Stimulated activated naive CD8-positive, alpha-beta T cell treated with anti-CD3 and anti-CD28 coated beads, Interleukin-15, Interleukin-2, amounts not matched to agents 100 ng/mL and 50 ng/mL, for 24 hours (primary cell): ENCODE data around the gene HS3ST5.

Experiments
- H3K27ac Mint-ChIP-seq: one replicate; pipeline ENCODE4 v1.8.0; 2021; ENCODE audit warnings: mild to moderate bottlenecking, mixed read lengths
- H3K27me3 Mint-ChIP-seq: one replicate; pipeline ENCODE4 v1.8.0; 2021; ENCODE audit warnings: mixed read lengths
- H3K36me3 Mint-ChIP-seq: one replicate; pipeline ENCODE4 v1.8.0; 2021; ENCODE audit warnings: low read depth, mixed read lengths
- H3K4me1 Mint-ChIP-seq: one replicate; pipeline ENCODE4 v1.8.0; 2021; ENCODE audit warnings: low read depth, mixed read lengths
- H3K4me3 Mint-ChIP-seq: one replicate; pipeline ENCODE4 v1.8.0; 2021; ENCODE audit warnings: mild to moderate bottlenecking, mixed read lengths
- H3K9me3 Mint-ChIP-seq: one replicate; pipeline ENCODE4 v1.8.0; 2021; ENCODE audit warnings: mixed read lengths

Gene HS3ST5, protein sequence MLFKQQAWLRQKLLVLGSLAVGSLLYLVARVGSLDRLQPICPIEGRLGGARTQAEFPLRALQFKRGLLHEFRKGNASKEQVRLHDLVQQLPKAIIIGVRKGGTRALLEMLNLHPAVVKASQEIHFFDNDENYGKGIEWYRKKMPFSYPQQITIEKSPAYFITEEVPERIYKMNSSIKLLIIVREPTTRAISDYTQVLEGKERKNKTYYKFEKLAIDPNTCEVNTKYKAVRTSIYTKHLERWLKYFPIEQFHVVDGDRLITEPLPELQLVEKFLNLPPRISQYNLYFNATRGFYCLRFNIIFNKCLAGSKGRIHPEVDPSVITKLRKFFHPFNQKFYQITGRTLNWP

DNA sequence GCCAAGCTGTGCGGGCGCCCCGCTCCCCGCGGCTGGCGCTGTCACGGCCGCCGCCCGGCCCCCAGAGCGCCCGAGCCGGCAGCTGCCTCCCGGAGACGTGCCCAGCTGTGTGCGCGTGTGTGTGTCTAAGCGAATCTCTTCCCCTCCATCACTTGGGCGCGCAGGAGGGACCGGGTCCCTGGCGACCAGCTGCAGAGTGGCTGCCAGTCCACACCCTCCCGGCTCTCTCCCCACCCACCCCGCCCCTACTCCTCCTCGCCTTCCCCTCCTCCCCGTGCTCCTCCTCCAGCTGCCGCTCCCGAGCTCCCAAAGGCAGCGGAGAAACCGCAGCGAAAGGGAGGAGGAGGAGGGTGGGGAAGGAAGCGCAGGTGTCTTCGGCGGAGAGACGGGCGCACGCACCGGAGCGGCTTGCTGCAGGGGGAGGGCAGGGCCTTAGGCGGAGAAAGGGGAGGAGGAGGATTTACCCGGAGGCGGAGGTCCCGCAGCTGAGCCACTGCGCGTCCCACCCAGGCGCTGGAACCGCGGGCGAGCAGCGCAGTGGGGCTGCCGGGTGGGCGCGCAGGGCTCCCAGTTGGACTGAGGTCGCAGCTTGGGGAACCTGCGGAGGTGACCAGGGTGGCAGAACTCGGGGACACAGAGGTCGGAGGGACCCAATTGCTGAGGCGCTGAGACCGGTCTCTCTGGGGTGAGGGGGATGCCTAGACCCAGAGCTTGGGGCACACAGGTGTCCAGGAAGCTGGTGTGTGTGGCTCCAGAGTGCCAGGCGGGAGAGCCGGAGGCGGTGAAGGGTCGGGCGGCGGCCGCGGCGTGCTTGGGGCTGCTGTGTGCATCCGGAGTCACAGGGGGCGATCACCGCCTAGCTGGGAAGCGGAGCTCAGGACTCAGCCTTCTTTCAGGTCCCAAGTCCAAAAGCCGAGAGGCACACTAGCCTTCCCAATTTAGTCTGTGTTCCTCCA, at the start of gene HS3ST5:
HS3ST5 (minus strand) TSS at position 198 of the 956 bp plus-strand sequence. CDS start 280,178 bp downstream, outside the sequence.
- H3K9me3 Mint-ChIP-seq, result no peaks in the 10 kb centered on the region
- H3K36me3 Mint-ChIP-seq, result no peaks in the 10 kb centered on the region
- H3K27ac Mint-ChIP-seq, result no peak within 1 kb of the TSS
- no peak within 1 kb of the TSS for H3K4me3 Mint-ChIP-seq
- H3K27me3 Mint-ChIP-seq, result peaks cover 46% of the 10 kb centered on the region
- peaks cover 4% of the 10 kb centered on the region for H3K4me1 Mint-ChIP-seq

DNA sequence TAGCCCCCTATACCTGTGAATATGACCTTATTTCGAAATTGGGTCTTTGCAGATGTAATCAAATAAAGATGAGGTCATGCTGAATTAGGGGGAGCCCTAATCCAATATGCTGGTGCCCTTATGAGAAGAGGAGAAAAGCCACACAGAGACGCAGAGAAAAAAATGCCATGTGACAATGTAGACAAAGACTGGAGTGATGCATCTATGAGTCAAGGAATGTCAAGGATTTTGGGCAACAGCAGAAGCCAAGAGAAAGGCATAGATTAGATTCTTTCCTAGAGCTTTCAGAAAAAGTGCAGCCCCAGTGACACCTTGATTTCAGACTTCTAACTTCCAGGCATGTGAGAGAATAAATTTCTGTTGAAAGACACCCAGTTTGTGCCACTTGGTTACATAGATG, 47.4 kb upstream of the HS3ST5 start:
- Mint-ChIP-seq H3K9me3 (no peaks in the 10 kb centered on the region), H3K36me3 (no peaks in the 10 kb centered on the region)

DNA sequence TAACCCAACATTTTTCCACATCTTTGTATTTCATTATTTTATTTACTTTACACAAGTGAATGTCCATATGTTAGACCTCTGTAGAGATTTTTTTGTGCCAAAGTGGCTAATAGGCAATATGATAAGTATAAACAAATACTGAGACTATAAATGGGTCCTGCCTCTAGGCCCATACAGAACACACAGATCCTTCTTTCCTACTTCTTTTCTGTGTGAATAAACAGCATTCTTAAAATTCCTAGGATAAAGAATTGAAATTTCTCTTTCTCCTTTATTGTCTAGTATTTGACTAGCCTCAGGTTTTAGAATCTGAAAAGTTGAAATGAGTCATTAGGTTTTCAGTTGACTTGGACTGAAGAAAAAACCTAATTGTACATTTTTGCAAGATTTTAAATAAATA, 46.3 kb upstream of the HS3ST5 start:
- Mint-ChIP-seq H3K27me3 (no peaks in the 10 kb centered on the region), H3K4me3 (no peak overlapping the region), H3K36me3 (no peaks in the 10 kb centered on the region), H3K27ac (no peak overlapping the region), H3K9me3 (no peaks in the 10 kb centered on the region), H3K4me1 (no peaks in the 10 kb centered on the region)

More for the DNA sequence above, 47.4 kb upstream of the HS3ST5 start:
- H3K27me3 Mint-ChIP-seq, result no peaks in the 10 kb centered on the region
- H3K4me1 Mint-ChIP-seq, result no peaks in the 10 kb centered on the region
- no peak overlapping the region for H3K27ac Mint-ChIP-seq
- H3K4me3 Mint-ChIP-seq, result no peak overlapping the region

DNA sequence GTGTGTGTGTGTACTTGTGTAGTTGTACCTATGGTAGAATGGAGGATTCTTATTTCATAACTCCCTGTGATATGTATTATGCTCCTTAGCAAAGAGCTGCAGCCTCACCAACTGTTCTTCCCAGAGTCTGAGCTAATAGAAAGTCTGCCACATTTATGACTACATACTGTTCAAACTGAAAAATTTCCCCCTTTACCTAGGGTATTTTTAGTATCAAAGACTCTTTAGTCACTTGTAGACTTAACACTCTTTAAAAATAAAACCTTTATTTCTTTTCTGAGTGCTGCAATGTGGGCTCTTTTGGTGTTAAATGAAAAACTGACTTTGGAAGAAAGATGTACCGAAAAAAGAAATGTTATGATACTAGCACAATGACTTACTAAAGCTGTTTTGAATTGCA, 39.6 kb upstream of the HS3ST5 start:
- Mint-ChIP-seq H3K27me3 (no peaks in the 10 kb centered on the region), H3K9me3 (peaks cover 4% of the 10 kb centered on the region), H3K36me3 (no peaks in the 10 kb centered on the region), H3K4me3 (no peak overlapping the region), H3K4me1 (no peaks in the 10 kb centered on the region), H3K27ac (no peak overlapping the region)

DNA sequence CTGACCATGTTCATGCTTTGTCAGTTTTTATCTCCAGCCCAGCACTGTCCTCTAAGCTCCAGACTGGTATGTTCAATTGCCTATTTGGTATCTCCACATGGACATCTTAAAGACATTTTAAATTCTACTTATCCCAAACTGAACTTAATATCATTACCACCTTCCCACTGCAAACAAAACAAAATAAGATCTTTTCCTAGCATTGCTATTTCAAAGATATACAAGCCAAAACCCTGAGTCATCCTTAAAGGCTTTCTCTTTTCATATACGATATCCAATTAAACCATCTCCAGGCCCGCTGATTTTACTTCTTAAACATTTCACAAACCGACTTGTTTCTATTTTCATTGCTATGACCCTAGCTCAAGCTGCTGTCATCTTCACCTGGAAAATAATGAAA, 35.1 kb upstream of the HS3ST5 start:
- Mint-ChIP-seq H3K9me3 (peaks cover 4% of the 10 kb centered on the region), H3K27ac (no peak overlapping the region), H3K4me1 (no peaks in the 10 kb centered on the region), H3K27me3 (no peaks in the 10 kb centered on the region), H3K36me3 (no peaks in the 10 kb centered on the region), H3K4me3 (no peak overlapping the region)

DNA sequence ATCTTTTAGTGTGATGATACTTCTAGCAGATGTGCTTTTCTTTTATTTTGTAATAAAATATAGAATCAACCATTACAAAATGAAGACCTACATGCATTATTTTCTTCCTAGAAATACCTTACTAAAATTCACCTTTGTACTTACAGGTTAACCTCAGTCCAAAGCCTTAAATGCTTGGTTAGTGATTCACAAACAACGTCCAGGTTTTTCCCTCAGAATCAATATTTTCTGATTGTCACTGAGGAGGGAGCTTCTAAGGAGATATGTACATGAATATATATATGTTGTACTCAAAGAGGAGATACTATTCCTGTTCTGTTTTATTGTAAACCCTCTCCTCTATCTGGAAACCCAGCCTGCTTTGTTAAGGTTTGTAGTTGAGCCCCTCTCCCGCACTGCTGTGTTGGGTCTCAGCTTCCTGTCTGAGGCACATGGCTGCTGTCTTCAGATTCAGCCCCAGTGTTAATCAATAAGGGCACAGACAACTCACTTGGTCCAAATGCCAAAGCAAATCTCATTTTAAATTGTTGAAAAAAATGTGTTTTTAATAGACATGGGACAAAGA, 33.9 kb upstream of the HS3ST5 start:
- Mint-ChIP-seq H3K27me3 (no peaks in the 10 kb centered on the region), H3K4me3 (no peak overlapping the region), H3K4me1 (no peaks in the 10 kb centered on the region), H3K9me3 (peaks cover 4% of the 10 kb centered on the region), H3K36me3 (no peaks in the 10 kb centered on the region), H3K27ac (no peak overlapping the region)

DNA sequence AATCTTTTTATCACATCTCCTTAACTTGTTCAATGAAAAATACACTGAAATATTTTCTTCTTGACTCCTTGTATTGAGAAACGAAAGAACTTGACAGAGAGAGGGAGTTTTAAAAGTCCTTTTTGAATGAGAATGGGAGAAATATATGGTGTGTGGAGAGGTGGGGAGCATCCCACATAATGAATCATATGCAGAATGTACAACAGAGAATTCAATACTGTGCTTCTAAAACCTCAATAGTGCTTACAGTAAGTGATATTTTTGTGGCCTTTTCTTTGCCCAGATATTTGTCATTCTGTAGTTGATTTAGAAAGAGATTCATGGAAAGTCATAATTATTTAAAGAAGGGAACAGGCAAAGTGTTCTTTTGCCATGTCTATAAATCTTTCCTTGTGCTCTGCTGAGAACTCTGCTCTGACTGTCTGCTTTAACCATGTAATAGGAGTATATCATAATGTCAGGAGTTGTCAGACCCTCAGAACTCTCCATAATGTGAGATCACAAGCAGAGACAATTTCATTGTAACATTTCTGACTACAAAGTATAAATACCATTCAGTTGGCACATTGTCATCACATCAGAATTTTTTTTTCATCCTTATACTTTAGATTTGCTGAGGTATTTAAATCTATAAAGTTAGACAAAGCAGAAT, 32.8 kb upstream of the HS3ST5 start:
- Mint-ChIP-seq H3K36me3 (no peaks in the 10 kb centered on the region), H3K9me3 (peaks cover 4% of the 10 kb centered on the region), H3K27ac (no peak overlapping the region), H3K4me1 (no peaks in the 10 kb centered on the region), H3K4me3 (no peak overlapping the region), H3K27me3 (no peaks in the 10 kb centered on the region)

DNA sequence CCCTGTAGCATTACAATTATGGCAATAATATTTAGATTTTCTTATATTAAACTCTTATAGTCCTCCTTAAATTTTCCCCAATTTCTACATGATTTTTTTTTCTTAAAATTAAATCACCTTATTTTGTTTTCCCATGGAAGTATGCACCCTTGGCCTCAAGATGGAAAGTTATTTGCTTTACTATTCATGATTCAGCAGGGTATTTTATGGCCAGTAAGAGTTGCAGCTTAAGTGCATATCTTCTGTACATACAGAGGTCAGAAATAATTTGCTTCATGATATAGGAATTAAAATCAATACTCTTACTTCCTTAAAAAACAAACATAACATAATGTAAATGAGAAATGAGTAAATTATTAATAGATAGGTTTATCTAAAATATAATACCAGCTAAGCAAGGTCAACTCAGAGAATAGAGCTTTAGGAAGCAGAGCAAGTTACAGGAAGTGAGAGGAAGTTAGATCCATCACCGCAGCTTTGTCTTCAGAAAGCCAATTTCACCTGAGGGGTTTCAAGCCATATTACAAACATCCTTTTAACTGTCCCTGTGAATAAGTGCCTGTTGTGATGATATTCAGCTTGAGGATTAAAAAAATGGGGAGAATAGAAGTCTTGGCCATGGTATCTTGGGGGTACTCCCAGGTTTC, 24.6 kb upstream of the HS3ST5 start:
- no peak overlapping the region for H3K27ac Mint-ChIP-seq
- H3K27me3 Mint-ChIP-seq, result no peaks in the 10 kb centered on the region
- no peak overlapping the region for H3K4me3 Mint-ChIP-seq
- no peaks in the 10 kb centered on the region for H3K36me3 Mint-ChIP-seq
- peaks cover 5% of the 10 kb centered on the region for H3K9me3 Mint-ChIP-seq
- no peaks in the 10 kb centered on the region for H3K4me1 Mint-ChIP-seq

DNA sequence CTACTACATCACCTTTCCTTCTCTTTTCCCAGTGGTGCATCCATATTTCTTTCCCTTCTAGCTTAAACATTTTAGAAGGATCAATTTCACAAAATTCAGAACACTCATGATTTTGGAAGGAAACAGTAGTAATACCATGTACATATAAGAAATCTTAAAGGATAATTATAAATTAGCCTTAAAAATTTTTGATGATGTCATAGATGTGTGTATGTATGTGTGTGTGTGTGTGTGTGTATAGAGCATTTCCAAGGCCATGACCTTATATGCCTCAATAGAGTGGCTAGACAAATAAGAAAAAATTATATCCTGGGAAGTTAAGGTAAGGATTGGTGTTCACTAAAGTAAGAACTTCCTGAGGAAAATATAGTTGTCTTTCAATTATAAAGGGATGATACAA, 24.1 kb upstream of the HS3ST5 start:
- Mint-ChIP-seq H3K4me3 (no peak overlapping the region), H3K27me3 (no peaks in the 10 kb centered on the region)

DNA sequence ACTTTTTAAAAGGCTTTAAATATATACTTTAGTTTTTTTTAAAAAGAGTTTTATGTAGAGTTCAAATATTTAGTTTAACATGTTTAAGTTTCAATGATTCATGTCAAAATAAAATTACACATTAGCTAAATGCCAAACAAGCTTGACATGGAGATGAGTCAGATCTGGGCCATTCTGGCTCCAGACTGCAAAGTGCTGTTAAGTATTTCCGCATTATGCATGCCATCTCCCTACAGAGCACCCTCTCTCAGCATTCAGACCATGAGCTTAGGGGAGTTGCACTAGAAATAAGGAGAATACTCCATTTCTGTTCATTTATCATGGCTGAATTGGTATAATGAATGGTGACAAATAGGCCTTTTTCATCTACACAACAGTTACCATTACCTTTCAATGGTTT, 21.5 kb upstream of the HS3ST5 start:
- Mint-ChIP-seq H3K4me1 (no peaks in the 10 kb centered on the region), H3K36me3 (no peaks in the 10 kb centered on the region), H3K27ac (no peak overlapping the region), H3K9me3 (peaks cover 4% of the 10 kb centered on the region), H3K4me3 (no peak overlapping the region), H3K27me3 (no peaks in the 10 kb centered on the region)

More for the DNA sequence above, 24.1 kb upstream of the HS3ST5 start:
- Mint-ChIP-seq H3K36me3 (no peaks in the 10 kb centered on the region), H3K27ac (no peak overlapping the region), H3K4me1 (no peaks in the 10 kb centered on the region), H3K9me3 (peaks cover 5% of the 10 kb centered on the region)

DNA sequence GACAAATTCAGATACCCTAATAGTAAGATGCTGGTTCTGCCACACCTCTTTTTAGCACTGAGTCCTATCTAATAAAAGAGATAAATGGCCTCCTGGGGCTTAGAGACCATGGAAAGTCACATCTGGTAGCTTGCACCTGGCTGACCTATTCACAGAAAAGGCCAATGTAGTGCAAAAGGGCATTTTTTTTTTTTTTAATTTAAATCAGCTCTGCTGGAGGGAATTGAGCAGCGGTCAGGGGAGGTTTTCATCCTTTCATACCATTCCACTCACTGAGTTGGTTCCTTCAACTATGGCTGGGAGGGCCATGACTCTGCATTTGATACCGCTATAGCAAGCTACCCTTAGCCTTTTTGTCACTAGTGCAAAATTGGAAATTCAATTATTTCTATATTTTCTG, 20.1 kb upstream of the HS3ST5 start:
- H3K36me3 Mint-ChIP-seq, result no peaks in the 10 kb centered on the region
- no peaks in the 10 kb centered on the region for H3K4me1 Mint-ChIP-seq
- H3K27me3 Mint-ChIP-seq, result no peaks in the 10 kb centered on the region
- H3K4me3 Mint-ChIP-seq, result no peak overlapping the region
- H3K27ac Mint-ChIP-seq, result no peak overlapping the region
- no peaks in the 10 kb centered on the region for H3K9me3 Mint-ChIP-seq

DNA sequence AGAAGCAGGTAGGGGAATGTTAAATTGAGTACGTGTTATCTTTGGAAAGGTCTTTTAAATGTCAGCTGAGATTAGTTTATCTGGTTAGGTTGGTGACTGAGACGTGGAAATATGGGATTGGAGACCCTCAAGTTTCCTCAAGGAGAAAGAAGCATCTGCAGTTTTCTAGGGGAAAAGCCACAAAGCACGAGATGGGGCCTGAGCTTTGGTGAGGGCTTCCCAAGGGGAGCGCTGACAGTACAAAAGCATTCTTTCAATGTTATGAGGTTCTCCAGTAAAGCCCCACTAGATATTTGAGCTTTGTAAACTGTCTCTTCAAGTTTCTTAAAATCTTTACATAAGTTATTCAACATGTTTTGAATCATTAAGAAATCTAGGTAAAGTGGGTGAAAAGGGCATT, 19.6 kb upstream of the HS3ST5 start:
- H3K36me3 Mint-ChIP-seq, result no peaks in the 10 kb centered on the region
- no peaks in the 10 kb centered on the region for H3K27me3 Mint-ChIP-seq
- H3K27ac Mint-ChIP-seq, result no peak overlapping the region
- no peak overlapping the region for H3K4me3 Mint-ChIP-seq
- H3K9me3 Mint-ChIP-seq, result no peaks in the 10 kb centered on the region
- no peaks in the 10 kb centered on the region for H3K4me1 Mint-ChIP-seq

DNA sequence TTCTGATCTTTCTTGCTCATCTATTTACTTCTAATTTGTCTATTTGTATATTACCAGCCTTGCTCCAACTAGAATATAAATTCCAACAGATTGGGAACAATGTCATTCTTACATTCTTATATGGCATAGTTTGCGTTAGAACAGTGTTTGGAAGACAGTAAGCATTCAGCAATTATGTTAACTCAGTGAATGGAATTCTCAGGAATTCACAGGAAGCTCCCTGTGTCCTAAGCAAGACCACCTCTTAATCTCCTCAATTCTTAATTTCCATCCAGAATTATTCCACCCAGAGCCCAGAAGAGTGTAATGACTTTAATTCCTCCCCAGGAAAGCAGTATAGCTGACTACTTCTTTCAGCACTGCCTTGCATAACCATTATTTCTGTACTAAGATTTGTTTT, 18.2 kb upstream of the HS3ST5 start:
- no peak overlapping the region for H3K4me3 Mint-ChIP-seq
- no peaks in the 10 kb centered on the region for H3K27me3 Mint-ChIP-seq
- no peaks in the 10 kb centered on the region for H3K4me1 Mint-ChIP-seq
- H3K9me3 Mint-ChIP-seq, result no peaks in the 10 kb centered on the region
- no peak overlapping the region for H3K27ac Mint-ChIP-seq
- H3K36me3 Mint-ChIP-seq, result no peaks in the 10 kb centered on the region

DNA sequence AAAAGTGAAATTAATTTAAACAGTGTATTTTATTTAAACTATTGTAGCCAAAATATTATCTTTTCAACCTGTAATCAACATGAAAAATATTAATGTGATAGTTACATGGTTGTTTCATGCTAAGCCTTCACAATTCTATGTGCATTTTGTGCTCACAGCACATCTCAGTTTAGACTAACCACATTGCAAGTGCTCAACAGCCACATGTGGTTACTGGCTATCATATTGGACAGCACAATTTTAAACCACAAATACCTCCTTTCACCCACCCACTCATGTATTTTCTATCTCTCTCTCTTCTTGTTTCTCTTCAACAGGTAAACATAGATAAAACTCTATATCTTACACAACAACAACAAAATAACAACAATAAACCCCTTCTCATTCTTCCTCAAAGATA, 12.5 kb upstream of the HS3ST5 start:
- no peaks in the 10 kb centered on the region for H3K4me1 Mint-ChIP-seq
- peaks cover 5% of the 10 kb centered on the region for H3K27me3 Mint-ChIP-seq
- H3K9me3 Mint-ChIP-seq, result peaks cover 3% of the 10 kb centered on the region
- no peak overlapping the region for H3K4me3 Mint-ChIP-seq
- H3K27ac Mint-ChIP-seq, result no peak overlapping the region
- no peaks in the 10 kb centered on the region for H3K36me3 Mint-ChIP-seq
